GM18909 (cell line): ENCODE data around the gene SHH.
"Not testable (repeated sequence)": the region's sequence is repeated elsewhere in the genome, so short reads cannot be mapped to it uniquely, and the experiment has no call there.

Experiments
- ATAC-seq: cut with Tn5 transposase; IDR thresholded peaks from one replicate; pipeline ENCODE4 v1.9.1; 2021; ENCODE audit warnings: mild to moderate bottlenecking; ENCODE audit not compliant: unreplicated experiment, poor library complexity

The SHH gene

DNA sequence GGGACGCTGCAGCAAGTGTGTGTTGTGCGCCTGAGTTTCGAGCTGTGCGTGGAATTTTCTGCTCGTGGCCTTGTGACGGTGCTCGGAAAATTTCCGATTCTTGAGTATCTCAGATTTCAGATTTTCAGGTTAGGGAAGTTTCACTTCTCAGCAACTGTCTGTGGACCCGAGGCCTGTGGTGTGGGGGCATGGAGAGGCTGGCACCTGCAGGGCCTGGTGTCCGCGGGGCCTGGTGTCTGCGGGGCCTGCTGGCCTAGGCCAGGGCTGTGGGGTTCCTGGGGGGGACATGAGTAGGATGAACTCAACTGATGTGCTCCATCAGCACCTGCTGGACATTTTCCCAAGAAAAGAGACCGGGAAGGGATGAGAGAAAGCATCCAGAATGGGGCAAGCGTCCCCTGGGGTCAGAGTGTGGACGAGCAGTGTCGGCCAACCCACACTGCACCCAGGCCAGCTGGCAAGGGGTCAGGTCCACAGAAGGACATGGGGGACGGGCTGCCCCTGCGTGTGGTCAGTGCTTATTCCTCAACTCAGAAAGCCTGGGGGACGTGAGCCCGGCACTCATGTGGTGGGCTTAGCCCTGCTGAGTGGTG, 31.3 kb upstream of the SHH start:
- ATAC-seq: no peak

GRCh38 chr7:155842496-155843265, 30.4 kb upstream of the SHH start:
- no peak for ATAC-seq

- no peak for ATAC-seq
Observed at GRCh38 chr7:155840909-155841308, 28.6 kb upstream of the SHH start.

GRCh38 chr7:155840262-155840885, 28.1 kb upstream of the SHH start:
- ATAC-seq: no peak

DNA sequence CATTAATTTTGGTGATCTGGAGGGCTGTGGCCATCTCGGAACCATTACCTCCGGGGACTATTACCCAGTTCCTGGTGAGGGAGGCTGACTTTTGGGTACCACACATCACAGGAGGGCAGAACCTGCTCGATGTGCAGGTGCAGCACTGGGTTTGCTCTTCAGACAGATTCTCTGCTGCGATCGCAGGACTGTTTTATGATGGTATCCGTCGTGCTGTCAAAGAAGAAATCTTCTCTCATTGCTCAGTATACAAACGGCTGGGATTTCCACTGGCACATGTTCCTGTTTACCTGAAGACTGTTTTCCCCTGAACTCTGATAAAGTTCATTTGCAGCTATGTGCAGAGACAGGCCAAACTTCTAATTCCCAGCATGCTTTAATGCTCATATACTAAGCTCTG, 27.2 kb upstream of the SHH start:
- no peak for ATAC-seq

- not testable (repeated sequence) for ATAC-seq
Observed at GRCh38 chr7:155838312-155838711, 26.0 kb upstream of the SHH start.

GRCh38 chr7:155837126-155837479, 24.8 kb upstream of the SHH start:
- ATAC-seq: no peak

- ATAC-seq: no peak
Observed at GRCh38 chr7:155836216-155837125, 24.2 kb upstream of the SHH start.

- no peak for ATAC-seq
Observed at GRCh38 chr7:155835446-155836215, 23.4 kb upstream of the SHH start.

GRCh38 chr7:155834486-155835048, 22.3 kb upstream of the SHH start:
- no peak for ATAC-seq

GRCh38 chr7:155833651-155834050, 21.4 kb upstream of the SHH start:
- no peak for ATAC-seq

DNA sequence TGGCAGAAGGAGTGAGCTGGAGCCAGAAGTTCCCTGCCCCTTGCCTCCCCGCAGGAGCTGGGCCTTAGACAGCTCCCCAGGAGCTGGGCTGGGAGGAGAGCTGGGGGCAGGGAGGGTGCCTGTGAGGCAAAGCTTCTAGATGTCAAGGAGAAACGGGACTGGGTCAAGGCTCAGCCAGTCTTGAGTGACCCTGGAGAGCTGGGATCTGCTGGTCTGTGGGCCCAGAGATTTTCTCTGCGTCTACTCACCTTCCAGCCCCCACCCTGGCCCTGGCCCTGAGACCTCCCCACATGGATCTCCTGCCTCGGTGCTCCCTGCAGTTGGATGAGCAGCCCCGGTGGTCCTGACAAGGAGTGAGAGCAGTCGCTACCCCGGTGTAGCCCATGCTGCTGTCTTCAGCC, 20.3 kb upstream of the SHH start:
- no peak for ATAC-seq

DNA sequence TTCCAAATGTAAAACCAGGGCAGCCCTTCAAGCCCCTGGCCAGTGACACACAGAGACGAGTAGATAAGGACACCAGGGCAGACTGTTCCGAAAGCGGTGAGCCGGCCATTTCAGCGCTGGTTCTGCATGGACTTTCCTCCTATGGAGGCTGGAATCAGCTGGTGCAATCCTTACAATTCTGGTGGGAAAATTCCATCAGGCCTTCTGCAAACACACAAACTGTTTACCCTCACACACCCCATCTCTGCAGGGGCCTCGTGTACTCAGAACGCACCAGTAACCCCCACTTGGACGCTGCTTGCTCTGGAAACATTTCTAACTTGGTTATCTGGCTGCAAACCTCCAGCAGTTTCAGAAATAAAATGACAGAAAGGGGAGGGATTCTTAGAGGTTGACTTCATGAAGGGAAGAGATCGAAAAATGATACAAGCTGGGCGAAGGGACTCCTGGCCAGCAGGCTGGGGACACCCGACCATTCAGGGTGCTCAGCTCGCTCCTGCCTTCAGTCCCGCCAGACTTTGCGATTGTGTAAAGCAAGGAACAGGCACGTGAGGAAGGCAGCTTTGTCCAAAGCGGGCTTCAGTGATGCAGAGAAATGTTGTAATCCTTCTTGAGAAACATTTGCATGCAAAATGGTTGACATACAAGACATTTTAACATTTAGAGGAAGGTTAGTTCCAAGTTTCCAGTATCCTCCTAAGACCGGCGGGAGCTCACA, 19.7 kb upstream of the SHH start:
- no peak for ATAC-seq

- ATAC-seq: no peak
Observed at GRCh38 chr7:155830961-155831806, 18.9 kb upstream of the SHH start.

DNA sequence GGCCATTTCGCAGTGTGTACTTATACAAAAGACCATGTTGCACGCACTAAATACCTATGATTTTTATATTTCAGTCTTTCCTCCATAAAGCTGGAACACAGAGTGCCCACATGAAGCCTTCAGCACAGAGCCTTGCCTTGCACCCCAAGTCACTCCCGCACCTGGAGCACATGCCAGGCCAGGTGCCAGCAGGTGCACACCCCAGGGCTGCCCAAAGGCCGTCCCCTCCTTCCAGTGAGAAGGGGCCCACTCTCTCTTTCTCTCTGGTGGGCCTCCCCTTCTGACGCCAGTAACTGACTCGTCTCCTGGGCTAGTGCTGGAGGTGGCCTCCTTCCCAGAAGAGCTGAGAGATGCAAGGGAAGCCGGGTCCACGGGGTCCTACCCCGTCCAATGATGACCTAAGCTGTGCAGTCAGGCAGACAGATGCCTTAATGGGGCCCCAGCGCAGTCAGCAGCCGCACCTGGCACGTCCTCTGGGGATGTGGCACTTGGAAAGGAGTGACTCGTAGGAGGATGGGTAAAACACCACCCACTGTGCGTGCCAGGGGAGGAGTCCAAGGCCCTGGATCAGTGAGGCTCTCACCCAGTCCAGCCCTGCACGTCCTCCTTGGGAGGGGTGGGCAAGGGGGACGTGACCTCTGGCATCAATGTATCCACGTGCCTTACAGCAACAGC, 17.7 kb upstream of the SHH start:
- ATAC-seq: no peak

GRCh38 chr7:155825336-155825735, 13.1 kb upstream of the SHH start:
- ATAC-seq: no peak

- no peak for ATAC-seq
Observed at GRCh38 chr7:155824227-155824886, 12.1 kb upstream of the SHH start.
